Skin of body (tissue), 2 donors: ENCODE results near the gene IKZF4. TPM values are rescaled to one million over a fixed set of nuclear protein-coding genes. Genes with fewer than 3 reads are reported as not detected.
"Not testable (repeated sequence)": the region's sequence is repeated elsewhere in the genome, so short reads cannot be mapped to it uniquely, and the experiment has no call there.

Source experiments
- DNase-seq: peaks from one replicate; lab custom pipeline; 2025; lab: John Stamatoyannopoulos, UW
- total RNA-seq: library from RNA; depleted of rRNA; stranded (reverse); fragments of >200 nt; gene quantifications from one replicate; pipeline ENCODE4 v1.2.3, GENCODE V29; 2014

The IKZF4 gene
- 2.0 TPM for total RNA-seq

GRCh38 chr12:56020423-56021184, at the start of gene IKZF4:
IKZF4 (plus strand) TSS chr12:56021043; CDS start chr12:56021494, 451 bp downstream.
- DNase-seq: peak; percentile 28

GRCh38 chr12:55972042-55972441, 48.8 kb upstream of the IKZF4 start:
- no peak for DNase-seq

GRCh38 chr12:55972456-55972855, 48.4 kb upstream of the IKZF4 start:
- no peak for DNase-seq

GRCh38 chr12:55972911-55973598, 47.8 kb upstream of the IKZF4 start:
- peak; percentile 61 for DNase-seq

GRCh38 chr12:55973599-55974307, 47.1 kb upstream of the IKZF4 start, which contains the start of gene RAB5B:
RAB5B (plus strand) TSS chr12:55974078; CDS start chr12:55986961, 12,883 bp downstream.
- DNase-seq: peak; percentile 100

DNA sequence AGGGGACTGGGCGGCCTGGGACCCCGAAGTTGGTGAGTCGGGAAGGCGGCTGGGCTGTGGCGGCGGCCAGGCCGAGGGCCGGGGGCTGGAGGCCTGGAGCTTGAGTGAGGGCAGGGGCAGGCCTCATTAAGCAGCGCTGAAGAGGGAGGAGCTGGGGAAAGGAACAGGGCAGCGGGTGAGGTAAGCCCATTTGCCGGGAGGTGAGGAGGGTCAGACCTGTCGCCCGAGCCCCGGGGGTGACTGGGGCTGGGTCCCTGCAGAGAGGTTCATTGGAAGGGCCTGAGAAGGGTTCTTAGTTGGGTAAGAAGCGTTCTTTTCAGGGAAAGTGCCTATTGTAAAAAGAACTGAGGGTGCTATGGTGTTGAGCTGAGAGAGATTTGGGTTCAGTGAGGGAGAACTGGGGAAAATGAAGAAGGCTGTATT, 46.5 kb upstream of the IKZF4 start:
- no peak for DNase-seq

DNA sequence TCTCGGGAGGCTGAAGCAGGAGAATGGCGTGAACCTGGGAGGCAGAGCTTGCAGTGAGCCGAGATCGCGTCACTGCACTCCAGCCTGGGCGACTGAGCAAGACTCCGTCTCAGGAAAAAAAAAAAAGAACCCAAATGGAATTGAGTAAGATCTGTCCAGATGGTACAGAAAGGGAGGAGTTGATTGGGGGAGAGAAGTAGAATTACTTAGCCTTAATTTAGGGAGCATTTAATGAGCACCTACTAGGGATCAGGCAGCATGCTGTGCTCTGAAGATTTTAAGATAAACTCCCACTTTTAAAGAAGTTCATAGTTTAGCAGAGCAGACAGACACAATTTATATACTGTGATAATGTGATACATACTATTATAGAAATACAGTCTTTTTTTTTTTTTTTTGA, 42.5 kb upstream of the IKZF4 start:
- DNase-seq: no peak

DNA sequence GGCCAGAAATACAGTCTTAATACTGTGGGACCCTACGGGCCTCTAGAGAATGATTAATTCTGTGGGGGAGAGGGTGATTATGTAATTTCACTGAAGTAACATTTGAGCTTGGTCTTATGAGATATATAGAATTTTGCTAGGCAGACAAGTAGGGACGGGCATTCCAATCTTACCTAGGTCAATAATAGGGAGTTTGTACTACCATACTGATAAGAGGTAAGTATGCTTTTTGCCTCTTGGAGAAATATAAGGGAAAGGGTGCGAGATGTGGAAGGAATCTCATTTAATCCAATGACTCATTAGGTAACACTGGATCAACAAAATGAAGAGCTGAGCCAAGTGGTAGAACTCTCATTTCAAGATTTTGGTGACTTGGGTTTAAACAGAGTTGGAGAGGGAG, 41.8 kb upstream of the IKZF4 start:
- no peak for DNase-seq

DNA sequence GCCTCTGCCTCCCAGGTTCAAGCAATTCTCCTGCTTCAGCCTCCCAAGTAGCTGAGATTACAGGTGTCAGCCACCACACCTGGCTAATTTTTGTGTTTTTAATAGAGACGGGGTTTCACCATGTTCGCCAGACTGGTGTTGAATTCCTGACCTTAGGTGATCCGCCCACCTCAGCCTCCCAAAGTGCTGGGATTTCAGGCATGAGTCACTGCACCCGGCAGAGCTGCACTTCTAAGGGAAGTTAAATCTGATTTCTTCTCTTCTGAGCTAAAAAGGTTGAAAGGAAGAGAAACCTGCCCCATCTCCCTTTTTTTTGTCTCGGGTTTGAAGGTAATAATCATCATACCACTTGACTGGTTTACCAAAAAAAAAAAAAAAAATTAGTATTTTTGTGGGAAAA, 39.0 kb upstream of the IKZF4 start:
- DNase-seq: not testable (repeated sequence)

GRCh38 chr12:55982319-55982936, 38.4 kb upstream of the IKZF4 start:
- DNase-seq: no peak

GRCh38 chr12:55983232-55983842, 37.5 kb upstream of the IKZF4 start:
- no peak for DNase-seq

- DNase-seq: no peak
These were observed 36.0 kb upstream of the IKZF4 start for GRCh38 chr12:55984861-55985260.

GRCh38 chr12:55985341-55985740, 35.5 kb upstream of the IKZF4 start:
- DNase-seq: no peak

GRCh38 chr12:55985976-55986375, 34.9 kb upstream of the IKZF4 start:
- DNase-seq: not testable (repeated sequence)

DNA sequence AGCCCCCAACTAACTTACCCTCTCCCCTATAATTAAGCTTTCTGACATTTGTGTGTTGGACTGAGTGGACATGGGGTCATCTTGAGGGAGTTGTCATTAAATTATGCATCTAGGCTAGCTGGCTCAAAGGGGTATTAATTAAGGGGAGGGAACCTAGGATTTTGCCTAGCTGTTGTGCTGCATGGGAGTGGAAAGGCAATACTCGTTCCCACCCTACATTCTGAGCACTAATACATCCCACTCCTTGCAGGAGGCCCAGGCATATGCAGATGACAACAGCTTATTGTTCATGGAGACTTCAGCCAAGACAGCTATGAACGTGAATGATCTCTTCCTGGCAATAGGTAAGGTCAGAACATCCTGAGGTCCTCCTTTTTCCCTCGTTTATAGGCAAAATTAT, 29.7 kb upstream of the IKZF4 start:
- DNase-seq: no peak

DNA sequence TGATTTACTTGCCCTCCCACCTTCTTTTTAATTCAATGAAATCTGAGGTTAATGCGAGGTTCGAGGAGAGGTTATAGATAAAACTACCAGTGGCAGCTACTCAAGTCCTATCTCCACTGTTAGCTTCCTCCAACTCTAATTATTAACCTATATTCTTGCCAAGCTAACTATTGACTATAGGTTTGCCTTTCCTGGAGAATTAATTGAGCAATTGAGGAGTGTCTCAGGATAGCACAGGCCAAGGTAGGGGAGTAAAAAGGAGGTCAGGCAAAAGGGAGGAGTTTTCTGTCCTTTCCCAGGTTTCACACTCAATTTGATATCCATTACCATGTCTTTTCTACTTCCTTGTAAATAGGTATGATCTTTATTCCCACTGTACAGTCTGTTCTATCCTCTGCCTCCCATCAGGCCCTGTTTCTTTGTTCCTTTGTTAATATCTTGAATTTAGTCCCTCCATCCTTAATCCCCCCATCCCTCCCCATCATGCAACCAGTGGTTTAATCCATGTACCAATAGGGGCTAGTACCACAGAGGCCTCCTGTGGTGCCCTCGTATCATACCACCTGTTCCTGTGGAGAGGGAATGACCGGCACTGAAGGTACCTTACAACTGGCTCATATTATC, 27.5 kb upstream of the IKZF4 start:
- DNase-seq: no peak

DNA sequence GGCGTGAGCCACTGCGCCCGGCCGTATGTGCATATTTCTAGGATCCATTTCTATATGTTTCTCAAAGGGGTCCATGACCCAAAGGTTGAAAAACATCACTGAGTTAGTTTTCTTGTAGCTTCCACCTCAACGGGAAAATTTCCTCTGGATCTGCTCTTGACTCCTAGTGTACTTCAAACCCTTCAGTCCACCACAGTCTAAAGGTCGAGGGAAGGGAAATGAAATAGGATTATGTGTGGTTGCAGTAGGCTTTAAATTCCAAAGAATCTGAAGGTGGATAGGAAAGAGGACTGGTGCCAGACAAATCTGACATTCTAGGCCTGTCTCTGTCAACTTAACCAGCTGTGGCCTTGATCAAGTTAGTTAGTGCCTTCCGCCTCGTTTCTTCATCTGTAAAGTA, 25.5 kb upstream of the IKZF4 start:
- DNase-seq: no peak

DNA sequence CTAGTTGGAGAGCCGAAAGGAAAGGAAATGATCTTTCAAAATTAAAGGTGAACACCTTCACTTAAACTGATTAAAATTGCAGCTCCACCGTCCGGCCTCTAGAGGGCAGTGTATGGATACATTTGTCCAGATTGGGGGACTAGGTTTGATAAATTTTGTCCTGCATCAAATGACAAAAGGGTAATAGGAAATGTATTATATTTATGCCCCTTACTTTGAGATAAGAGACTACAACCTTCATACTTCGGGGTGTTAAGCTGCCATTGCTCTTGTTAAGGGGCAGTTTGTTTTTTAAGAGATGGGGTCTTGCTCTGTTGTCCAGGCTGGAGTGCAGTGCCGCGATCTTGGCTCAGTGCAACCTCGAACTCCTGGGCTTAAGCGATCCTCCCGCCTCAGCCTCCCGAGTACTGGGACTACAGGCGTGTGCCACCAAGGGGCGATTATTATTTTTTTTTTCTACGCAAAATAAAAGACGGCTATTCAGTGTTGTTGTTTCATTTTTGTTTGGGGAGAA, 24.6 kb upstream of the IKZF4 start:
- DNase-seq: peak; percentile 49

GRCh38 chr12:55996715-55997534, 23.9 kb upstream of the IKZF4 start, which contains the start of gene SUOX:
SUOX (plus strand) TSS chr12:55997276; CDS start chr12:56002222, 4,946 bp downstream.
- peak; percentile 84 for DNase-seq

- no peak for DNase-seq
These were observed 23.3 kb upstream of the IKZF4 start for GRCh38 chr12:55997535-55997859.
